HCT116 (cell line): ENCODE data around the gene CMA1.

Experiments
- POLR2AphosphoS5 ChIP-seq: IDR thresholded peaks from 2 replicates; pipeline ENCODE4 v1.6.1; 2011; ENCODE audit warnings: mild to moderate bottlenecking, low read depth, low read length, moderate library complexity
- REST ChIP-seq: IDR thresholded peaks from 2 replicates; pipeline ENCODE4 v1.6.1; 2012; ENCODE audit warnings: low read depth

DNA sequence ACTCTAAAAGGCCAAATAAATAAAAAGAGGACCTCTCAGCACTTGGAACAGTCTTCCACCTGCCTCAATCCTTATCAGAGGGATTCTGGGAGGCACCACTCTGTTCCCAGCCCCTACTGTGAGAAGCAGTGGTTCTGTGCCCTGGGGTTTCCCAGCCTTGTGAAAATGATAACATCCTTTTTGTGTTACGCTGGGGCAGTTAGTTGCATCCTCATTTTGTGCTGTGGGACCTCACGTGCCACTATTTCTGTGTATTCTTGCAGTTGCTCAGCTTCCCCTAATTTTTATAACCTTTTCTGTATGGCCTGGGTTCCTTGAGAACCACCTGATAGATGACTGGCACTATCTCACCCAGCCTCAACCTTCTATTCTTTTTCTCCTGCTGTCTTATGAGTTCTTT, 10.8 kb upstream of the CMA1 start:
- no peak for TF ChIP-seq REST
- no peak for TF ChIP-seq POLR2AphosphoS5
